GM04504 (cell line): Measurements from ENCODE around the gene LMOD3.

Experiments
- DNase-seq: peaks from one replicate; pipeline ENCODE4 v3.0.0-alpha.2; 2012; ENCODE audit warnings: low read depth

Gene LMOD3

DNA sequence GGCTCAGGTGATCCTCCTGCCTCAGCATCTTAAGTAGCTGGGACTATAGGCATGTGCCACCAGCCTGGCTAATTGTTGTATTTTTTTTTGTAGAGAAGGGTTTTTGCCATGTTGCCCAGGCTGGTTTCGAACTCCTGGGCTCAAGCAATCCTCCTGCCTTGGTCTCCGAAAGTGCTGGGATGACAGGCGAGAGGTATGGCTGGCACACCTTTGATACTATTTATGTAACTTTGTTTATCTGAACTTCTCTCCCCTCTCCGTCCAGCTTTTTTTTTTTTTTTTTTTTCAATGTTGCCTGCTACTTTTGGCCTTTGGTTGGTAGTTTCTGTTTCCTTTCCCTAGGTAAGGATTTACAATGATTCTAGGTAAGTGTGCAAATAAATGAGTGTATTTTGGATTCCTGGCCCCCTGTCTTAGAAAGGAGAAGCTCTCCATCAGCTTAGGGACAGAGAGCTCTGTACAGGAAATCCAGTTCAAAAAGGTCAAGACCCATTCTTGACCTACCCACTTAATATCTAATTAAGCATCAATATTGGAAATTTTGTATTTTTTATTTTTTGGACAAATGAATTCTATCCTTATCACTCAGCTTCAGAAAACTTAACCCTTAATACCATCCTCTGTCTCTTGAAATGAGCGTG is 30.9 kb downstream of the LMOD3 start:
- no peak for DNase-seq

DNA sequence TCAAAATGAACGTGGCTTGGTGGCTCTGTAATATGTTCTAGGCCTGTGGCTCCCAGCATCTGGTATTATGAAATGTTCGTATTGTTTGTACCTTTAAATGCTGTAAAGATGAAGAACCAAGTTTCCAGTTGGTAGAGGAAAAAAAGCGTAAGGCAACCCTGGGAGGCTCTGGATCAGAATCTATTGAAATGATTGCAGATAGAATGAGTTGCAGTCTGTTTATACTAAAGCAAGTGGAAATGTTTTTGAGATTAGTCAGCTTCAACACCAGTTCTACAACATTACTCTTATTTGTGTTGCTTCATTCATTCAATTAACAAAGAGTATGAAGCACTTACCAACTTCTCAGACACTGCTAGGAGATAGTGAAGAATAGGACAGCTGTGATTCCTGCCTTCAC is 32.4 kb downstream of the LMOD3 start:
- peak; percentile 61 for DNase-seq

DNA sequence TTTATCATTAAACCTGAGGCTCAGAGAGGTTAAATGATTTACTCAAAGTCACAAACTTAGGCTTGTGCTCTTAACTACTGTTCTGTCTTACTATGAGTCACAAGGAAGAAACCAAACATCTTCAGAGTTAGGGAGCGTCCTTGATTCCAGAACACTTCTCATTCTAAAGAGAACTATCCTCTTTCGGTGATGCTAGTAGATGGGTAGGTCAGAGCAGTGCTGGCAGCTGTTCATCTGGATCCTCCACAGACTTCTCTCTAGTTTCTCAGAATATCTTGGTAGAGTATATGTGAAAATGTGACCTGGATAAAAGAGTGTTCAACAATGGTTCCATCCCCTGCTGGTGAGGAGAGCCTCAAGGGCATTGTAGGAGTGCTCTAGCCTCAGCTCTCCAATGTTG is 34.3 kb downstream of the LMOD3 start:
- no peak for DNase-seq

DNA sequence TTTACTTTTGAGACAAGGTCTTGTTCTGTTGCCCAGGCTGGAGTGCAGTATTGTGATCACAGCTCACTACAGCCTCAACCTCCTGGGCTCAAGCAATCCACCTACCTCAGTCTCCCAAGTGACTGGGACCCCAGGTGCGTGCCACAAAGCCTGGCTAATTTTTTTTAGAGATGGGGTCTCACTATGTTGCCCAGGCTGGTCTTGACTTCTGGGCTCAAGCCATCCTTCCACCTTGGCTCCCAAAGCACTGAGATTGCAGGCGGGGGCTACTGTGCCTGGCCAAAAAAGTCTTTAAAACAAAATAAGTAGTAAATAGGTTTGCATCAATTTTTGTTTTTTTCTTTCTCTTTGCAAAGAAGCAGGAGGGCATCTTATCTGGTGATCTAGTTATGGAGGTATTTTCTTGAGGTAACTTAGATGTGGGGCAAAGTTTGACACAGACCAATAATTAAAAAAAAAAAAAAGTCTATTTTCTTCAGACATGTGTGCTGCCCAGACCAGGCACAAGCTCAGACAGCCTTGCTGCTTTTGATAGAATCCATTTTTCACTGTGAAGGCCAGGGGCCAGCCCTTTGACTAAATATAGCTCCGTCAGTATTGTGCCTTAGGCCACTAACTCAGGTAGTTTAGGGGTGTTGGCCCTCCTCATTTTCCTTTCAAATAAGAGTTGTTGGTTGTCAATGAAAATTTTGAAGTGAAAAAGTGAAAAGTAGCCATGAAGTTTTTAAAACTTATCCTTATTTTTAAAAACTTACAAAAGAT is 35.2 kb downstream of the LMOD3 start:
- DNase-seq, result no peak

DNA sequence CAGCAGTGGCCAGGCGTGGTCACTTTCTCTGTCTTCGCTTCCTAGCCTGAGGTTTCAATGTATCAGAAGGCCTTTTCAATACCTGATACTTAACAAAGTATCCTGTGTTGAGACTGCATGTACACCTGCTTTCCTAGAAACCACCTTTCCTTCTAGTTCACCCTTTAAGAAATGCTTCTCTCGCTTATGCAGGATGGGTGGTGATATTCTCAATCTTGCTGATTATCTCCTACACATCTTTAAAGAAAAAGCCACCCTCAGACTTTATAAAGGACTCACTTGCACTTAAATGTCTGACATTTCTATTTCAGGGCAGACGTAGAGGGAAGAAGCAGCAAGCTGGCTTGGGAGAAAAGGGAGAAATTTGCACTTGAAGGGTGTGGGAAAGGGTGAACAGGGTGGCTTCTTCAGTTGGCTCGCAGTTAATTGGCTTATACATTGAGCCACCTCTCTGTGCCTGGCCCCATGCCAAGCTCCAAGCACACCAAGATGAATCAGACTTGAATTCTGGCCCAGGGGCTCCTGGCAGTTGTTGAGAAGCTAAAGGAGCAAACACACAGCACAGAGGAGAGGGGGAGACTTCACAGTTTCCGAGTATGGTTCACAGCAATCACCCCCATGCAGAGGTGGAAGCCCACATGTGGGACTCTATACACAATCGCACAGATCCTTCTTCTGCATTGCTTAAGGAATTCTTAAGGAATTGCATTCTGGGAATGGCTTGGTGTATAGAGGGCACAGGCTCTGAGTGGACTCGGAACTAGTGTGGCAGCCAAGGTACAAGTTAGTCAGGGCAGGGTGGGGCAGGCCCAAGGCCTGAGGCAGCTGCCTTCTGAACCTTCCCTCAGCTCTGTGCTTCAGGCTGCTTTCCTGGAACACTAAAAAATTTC is 36.3 kb downstream of the LMOD3 start:
- DNase-seq, result peak; percentile 83

DNA sequence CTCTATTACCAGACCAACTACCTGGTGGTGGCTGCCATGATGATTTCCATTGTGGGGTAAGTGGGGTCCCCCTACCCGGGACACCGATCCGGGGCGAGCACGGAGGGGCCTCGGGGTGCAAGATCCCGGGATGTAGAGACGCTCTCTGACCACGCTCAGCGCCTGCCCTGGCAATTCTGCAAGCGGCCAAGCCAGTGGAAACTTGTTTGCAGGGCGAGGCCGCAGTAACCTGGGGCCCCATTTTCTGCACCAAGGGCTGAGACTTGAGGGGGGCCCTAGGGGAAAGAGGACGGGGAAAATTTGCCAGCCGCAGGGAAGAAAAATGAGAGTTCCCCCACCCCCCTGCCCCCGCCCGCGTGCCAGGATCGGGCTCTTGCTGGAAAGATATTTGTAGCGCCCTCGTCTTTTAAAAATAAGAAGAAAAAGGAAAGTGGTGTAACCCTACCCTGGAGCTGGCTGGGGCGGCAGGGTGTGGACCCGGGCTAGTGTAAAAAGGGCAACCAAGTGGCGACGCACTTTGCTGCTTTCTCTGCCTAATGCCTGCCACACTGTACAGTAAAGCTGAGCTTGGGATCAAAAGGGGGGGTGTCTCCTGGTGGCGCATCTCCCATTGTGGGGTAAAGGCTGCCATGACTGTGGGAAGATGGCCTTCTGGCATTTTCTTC is 37.1 kb downstream of the LMOD3 start:
- DNase-seq, result no peak

DNA sequence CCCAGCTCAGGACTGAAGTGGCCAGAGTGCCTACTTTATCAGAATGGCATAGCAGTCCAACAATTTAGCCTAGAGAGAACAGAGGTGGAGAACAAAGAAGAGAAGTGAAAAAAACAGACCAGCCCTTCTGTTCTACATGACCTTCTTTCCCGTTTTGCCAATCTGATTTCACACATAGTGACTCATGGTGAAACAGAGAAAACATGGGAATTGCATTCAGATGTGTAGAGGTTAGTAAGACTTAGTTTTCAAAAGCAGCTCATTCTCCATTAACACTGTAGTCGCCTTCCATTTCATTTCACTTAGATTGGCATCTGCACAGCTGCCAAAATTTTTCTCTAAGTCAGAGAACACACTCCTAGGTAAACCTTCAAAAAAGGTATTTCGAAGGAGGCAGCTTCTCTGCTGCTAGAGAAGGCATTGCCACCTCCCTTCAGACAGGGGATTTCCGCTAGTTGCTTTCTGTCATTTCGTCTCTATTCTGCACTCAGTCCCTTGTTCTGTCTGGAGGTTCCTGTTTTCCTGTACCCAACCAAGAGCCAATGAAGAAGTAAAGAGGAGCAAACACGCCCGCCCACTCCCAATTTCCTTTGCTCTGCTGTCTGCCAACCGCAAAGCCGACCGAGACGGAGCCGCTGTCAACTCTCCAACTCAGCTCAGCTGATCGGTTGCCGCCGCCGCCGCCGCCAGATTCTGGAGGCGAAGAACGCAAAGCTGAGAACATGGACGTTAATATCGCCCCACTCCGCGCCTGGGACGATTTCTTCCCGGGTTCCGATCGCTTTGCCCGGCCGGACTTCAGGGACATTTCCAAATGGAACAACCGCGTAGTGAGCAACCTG is 37.8 kb downstream of the LMOD3 start, which contains the start of gene ARL6IP5:
TSS of gene ARL6IP5 (plus strand) at position 612 of the 842 bp plus-strand sequence. CDS start at position 723, 111 bp downstream.
- DNase-seq, result peak; percentile 80

DNA sequence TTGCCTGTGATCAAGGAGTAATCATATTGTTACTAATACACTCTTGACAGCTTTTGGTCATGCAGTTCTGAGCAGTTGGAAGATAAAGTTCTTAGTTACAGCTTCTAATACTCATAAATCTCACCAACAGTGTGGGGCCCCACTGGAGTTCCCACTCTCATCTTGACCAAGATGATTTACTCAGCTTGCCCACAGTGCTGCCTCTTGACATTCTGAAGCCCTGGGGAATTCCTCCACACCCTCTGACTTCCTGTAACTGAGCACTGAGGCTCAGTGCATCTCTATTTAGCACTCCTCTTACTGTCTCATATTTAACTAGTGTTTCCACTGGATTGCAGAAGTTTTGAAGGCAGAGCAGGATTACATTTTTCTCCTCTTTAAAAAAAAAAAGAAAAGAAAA is 39.6 kb downstream of the LMOD3 start:
- peak; percentile 60 for DNase-seq

DNA sequence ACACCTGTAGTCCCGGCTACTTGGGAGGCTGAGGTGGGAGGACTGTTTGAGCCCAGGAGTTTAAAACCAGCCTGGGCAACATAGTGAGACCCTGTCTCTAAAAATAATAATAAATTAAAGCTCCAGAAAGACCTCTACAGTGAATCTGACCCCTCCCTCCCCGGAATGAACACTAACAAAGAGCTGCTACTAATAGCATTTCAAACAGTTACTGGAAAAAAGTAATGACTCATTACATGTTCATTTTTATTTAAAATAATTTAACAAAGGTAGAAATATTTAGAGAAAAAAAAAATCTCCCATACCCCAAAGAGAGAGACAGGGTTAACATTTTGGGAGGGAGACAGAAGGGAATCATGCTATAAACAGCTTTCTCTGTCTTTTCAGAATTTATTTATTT is 40.0 kb downstream of the LMOD3 start:
- no peak for DNase-seq

DNA sequence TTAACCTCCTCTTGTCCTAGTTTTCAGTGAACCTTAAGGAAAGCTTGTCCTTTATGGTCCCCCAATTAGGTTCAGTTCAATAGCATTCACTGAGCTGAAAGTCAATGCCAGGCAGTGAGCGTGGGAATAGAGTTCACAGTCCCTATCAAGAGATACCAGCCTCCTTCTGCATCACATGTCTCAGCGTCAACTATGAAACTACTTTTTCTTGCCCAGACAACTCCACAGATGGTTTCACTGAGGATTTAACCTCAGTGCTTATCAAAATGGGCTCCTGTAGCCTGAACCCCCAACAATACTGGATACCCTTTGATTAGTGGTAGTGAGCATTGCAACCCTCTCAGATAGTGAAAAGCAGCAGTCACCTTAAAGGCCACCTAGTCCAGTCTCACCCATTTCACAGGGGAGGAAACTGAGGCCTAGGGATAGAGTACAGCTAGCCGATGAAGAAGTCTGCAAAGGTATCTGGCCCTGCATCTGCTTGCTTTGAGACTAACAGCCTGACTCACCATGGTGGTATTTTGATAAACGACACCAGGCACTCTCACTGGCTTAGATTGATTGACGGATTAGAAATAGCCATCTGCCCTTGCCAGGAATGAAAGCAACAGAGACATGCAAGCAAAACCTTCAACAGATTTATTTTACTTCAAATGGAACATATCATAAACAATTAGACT is 40.7 kb downstream of the LMOD3 start:
- DNase-seq, result no peak

DNA sequence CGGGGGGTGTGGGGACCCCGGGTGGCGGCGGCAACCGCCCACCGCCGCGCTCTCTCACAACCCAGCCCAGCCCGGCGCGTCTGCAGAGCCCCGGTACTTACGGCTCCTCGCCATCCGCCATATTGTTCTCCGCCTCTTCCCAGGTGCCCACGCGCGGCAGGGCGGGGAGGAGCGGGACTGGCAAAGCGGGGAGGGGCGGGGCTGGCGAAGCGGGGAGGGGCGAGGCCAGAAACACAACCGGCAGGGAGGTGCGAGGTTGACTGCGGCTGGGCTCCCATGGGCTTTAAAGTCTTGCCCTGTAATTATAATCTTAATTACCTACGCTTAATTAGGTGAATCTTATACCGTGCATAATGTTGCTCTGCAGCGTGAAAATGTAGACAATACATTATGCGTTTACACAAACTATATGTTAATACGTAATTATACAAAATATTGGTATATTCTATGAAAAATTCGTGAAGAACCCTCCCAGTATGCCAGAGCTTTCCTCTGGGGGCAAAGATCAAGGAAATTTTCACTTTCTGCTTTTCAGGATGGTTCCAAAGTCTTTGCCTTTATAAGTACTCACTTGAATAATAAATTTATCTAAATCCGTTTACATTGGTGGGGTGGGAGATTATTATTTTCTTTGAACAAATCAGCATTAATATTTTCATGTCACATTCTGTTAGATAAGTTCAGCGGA is 42.0 kb downstream of the LMOD3 start, which contains the start of gene UBA3:
TSS of gene UBA3 (minus strand) at position 133 of the 688 bp plus-strand sequence. CDS start at position 121, 12 bp downstream.
- DNase-seq, result peak; percentile 56

DNA sequence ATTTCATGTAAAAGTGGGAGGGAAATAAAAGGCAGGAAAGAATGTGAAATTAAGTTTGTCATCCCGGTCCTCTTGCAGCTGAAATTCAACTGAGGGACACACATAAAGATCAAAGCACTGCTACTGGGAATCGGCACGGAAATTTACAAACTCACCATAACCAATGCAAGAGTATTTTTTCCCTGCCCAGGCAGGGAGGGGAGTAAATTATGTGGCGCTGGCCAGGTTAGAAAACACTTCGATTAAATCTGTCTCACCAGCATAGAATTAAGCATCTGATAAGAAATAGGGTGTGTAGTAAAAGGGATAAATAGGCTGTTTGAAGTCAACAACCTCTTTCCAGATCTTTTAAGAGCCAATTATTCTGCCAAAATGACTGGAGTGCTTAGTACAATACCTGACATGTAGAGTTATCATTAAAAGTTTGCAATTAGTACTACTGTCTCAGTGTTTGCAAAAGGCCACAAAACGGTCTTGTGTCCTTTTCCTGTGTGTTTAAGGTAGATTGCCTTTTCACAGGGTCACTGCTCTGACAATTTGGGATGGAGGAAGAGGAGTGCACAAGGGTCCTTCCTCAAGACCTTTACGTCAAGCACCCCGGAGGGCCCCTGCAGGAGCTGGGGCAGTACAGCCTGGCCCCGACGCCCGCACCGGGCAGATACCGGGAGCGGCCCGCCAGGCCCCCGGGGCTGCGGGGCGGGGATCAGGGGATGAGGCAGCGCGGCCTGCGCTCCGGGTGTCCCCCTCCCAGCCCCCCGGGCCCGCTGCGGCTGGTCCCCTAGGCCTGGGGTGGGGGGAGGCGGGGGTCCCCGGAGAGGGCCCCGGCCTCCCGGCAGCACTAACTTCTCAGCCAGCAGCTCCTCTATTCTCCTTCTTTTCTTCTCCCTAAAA is 42.9 kb downstream of the LMOD3 start:
- no peak for DNase-seq

DNA sequence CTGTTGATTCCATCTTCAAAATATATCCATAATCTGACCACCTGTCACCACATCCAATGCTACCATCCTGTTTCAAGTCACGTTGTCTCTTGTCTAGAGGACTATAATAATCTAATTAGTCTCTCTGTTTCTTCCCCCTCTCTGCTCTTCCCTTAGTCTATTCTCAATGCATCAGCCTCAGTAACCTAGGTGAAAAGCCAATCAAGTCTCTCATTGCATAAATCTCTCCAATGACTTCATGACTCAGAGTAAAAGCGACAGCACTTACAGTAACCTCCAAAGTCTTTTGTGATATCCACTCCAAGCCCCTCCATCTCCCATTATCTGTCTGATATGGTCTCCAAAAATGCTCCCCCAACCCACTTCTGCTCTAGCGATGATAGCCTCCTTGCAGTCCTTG is 49.5 kb downstream of the LMOD3 start:
- DNase-seq, result no peak

DNA sequence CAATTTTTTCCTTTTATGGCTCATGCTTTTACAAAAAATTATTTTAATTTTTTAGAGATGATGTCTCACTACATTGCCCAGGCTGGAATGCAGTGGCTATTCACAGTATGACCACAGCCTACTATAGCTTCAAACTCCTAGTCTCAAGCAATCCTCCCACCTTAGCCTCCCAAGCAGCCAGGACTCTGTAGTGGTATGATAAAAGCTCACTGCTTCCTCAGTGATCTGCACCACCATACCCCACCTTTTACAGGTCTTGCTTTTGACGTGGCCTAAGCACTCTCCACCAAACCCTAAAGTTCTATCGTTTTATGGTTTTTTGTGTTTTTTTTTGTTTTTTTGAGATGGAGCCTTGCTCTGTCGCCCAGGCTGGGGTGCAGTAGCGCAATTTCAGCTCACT is 56.3 kb downstream of the LMOD3 start:
- no peak for DNase-seq

DNA sequence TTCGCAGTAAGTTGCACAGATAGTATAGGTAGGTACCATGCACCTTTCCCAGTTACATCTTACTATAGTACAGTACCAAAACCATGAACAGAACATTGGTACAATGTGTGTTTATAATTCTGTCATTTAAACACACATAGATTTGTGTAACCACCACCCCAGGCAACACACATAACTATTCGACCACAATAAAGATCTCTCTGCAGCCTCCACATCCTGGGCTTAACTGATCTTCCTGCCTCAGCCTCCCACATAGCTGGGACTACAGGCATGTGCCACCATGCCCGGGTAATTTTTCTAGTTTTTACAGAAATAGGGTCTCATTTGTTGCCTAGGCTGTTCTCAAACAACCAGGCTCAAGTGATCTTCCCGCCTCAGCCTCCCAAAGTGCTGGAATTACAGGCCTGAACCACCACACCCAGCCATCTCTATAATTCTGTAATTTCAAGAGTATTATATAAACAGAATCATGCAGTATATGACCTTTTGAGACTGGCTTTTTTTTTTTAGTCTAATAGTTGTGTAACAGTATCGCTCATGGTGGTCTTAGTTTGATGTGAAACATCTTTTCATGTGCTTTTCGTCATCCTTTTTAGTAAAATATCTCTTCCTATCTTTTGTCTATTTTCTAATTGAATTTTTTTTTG is 57.0 kb downstream of the LMOD3 start:
- DNase-seq, result no peak

DNA sequence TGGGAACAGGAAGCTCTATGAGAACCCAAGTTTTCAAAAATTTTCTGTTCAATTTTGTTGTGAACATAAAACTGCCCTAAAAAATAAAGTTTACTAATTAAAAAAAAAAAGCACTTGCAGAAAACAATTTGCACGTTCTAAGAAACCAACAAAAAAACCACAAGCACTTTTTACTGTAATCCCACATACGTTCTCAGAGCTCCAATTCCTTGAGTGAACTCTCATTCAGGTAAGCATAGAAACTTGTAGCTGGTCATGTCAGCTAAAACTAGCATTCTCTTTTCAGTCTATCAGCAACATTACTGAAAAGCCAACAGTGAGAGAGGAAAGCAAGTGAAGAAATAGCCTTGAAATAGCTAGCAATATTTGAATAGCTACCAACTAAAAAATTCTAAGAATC is 58.8 kb downstream of the LMOD3 start:
- no peak for DNase-seq

DNA sequence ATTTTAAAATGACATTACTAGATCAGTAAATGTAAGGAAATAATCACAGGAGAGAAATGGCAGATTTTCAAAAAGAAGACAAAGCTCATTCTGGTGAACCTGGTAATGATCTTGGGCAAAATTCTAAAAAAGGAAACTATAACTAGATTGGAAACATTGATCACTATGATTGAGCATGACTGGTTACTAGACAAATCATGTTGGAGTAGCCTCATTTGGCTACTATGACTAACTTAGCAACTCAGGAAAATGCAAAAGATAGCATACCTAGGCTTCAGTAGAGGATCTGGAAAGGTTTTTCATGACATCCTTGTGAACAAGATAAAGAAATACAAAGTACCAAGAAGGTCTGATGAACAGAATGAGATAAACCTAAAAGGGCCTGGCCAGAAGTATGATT is 62.7 kb downstream of the LMOD3 start:
- no peak for DNase-seq

DNA sequence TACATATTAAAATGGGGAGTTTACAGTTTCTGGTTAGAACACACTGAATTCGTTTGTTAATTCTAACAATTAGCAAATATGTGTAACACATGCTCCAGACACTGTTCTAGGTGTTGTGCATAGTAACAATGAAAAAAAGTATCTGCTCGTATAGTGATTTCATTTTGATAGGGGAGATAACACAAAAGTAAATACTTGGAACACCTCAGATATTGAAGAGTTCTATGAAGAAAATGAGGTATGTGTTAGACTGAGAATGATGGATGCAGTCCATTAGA is 63.5 kb downstream of the LMOD3 start:
- no peak for DNase-seq
